HG03139 (cell line): ENCODE measurements around the gene HRH3.

ENCODE experiments used
- ATAC-seq: cut with Tn5 transposase; IDR thresholded peaks from one replicate; pipeline ENCODE4 v1.9.1; 2021; ENCODE audit not compliant: unreplicated experiment

Gene HRH3

GRCh38 chr20:62181808-62182207 is 38.3 kb downstream of the HRH3 start:
- no peak for ATAC-seq

- no peak for ATAC-seq
These were observed 40.9 kb downstream of the HRH3 start for GRCh38 chr20:62179162-62179504.

GRCh38 chr20:62178316-62179161 is 41.5 kb downstream of the HRH3 start:
- ATAC-seq: no peak

- ATAC-seq: no peak
These were observed 42.8 kb downstream of the HRH3 start for GRCh38 chr20:62177307-62177706.

GRCh38 chr20:62176866-62177265 is 43.2 kb downstream of the HRH3 start:
- no peak for ATAC-seq

GRCh38 chr20:62175711-62176110 is 44.4 kb downstream of the HRH3 start:
- no peak for ATAC-seq

- ATAC-seq: no peak
These were observed 45.0 kb downstream of the HRH3 start for GRCh38 chr20:62174870-62175624.

GRCh38 chr20:62174021-62174804 is 45.9 kb downstream of the HRH3 start:
- ATAC-seq: no peak

GRCh38 chr20:62172666-62173065 is 47.4 kb downstream of the HRH3 start:
- no peak for ATAC-seq

GRCh38 chr20:62171245-62171644 is 48.8 kb downstream of the HRH3 start:
- no peak for ATAC-seq

GRCh38 chr20:62170536-62170935 is 49.5 kb downstream of the HRH3 start:
- no peak for ATAC-seq

- ATAC-seq: no peak
These were observed 51.1 kb downstream of the HRH3 start for GRCh38 chr20:62168890-62169435.

GRCh38 chr20:62168061-62168460 is 52.0 kb downstream of the HRH3 start:
- ATAC-seq: no peak

- ATAC-seq: no peak
These were observed 52.6 kb downstream of the HRH3 start for GRCh38 chr20:62167474-62167873.

GRCh38 chr20:62165762-62166399 is 54.2 kb downstream of the HRH3 start:
- no peak for ATAC-seq
